Measurements from ENCODE around the gene PLSCR2. TPM values are rescaled to one million over a fixed set of nuclear protein-coding genes. Genes with fewer than 3 reads are reported as not detected.

PLSCR2 gene
- total and polyA plus RNA-seq, 2 of the 8 experiments (the other 6 are each of a cell fraction or from before 2014, with no cell fraction given) = not detected

DNA sequence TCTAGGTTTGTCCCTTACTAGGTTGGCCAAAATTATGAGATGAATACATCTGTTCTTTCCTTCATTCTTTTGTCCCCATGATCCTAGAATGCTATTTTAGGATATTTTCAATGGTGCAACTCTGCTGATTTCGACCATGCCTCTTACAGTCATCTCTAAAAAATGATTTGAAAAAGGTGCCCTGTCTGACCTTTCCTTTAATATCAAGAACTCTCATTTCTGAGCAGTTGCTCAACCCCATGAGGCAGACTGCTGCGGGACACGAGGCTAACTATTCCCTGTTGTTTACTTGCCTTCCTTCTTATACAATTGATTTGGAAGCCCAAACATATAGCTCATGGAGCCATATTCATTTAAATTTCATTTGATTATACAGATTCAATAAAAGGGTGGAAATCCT lies 14.6 kb downstream of the PLSCR2 start:
- H3K9ac ChIP-seq (replicated peaks in 1 of 4; ENCODE audit: extremely low read depth in 1 of 4, low read depth in 3 of 4, low read length in 3 of 4) = no peak overlapping the region
- no peak overlapping the region for H3K56ac ChIP-seq (replicated peaks; ENCODE audit: insufficient read length, low read depth, low read length)
- POLR2A ChIA-PET (ENCODE audit: partially characterized antibody) = no interaction called here
- H4K20me1 ChIP-seq (replicated peaks in 1 of 2; ENCODE audit: control insufficient read depth in 1 of 2, insufficient read depth in 2 of 2, low read length in 2 of 2) = no peaks in the 10 kb centered on the region
- no peak overlapping the region for H2BK5ac ChIP-seq (ENCODE audit: low read depth, low read length)
- H3K9me3 ChIP-seq (ENCODE audit: insufficient read depth in 2 of 2, low read depth in 1 of 2, low read length in 1 of 2) = no peaks in the 10 kb centered on the region
- no peak overlapping the region for H3K23ac ChIP-seq (ENCODE audit: insufficient read length)
- H2BK12ac ChIP-seq (ENCODE audit: low read depth, low read length) = no peak overlapping the region
- H2BK15ac ChIP-seq (ENCODE audit: low read length) = no peak overlapping the region
- no peaks in the 10 kb centered on the region for H3K23me2 ChIP-seq (ENCODE audit: low read depth, low read length)
- no peak for FAIRE-seq
- DNase-seq (ENCODE audit: low read depth in 1 of 2, low spot score in 2 of 2) = no peak
- no peak overlapping the region for H3K18ac ChIP-seq (ENCODE audit: extremely low read depth, low read length)
- H3K27ac ChIP-seq (ENCODE audit: low read depth, low read length) = no peak overlapping the region
- no peak overlapping the region for H2AK5ac ChIP-seq (ENCODE audit: low read depth, low read length)
- no peak overlapping the region for H2AFZ ChIP-seq (ENCODE audit: low read length)
- H4K8ac ChIP-seq (ENCODE audit: extremely low read depth, insufficient read depth, low read length) = no peak overlapping the region
- no peaks in the 10 kb centered on the region for H3K79me2 ChIP-seq (ENCODE audit: control insufficient read depth in 1 of 2, insufficient read depth in 2 of 2, low read length in 2 of 2)
- H3K14ac ChIP-seq (ENCODE audit: insufficient read length) = no peak overlapping the region
- H3K4me3 ChIP-seq (ENCODE audit: extremely low read depth in 1 of 4, insufficient read depth in 2 of 4, low read depth in 3 of 4, low read length in 4 of 4) = no peak overlapping the region
- H3K4me1 ChIP-seq (replicated peaks in 1 of 4; ENCODE audit: control insufficient read depth in 3 of 4, insufficient read depth in 4 of 4, low read length in 3 of 4) = no peaks in the 10 kb centered on the region
- CTCF ChIA-PET (ENCODE audit: partially characterized antibody) = no interaction called here
- H3K4ac ChIP-seq (replicated peaks; ENCODE audit: insufficient read length, low read depth, low read length) = no peak overlapping the region
- H3K27me3 ChIP-seq (replicated peaks in 1 of 4; ENCODE audit: control insufficient read depth in 3 of 4, extremely low read depth in 1 of 4, insufficient read depth in 3 of 4, low read length in 3 of 4) = peaks cover 0 to 1% (median 0%) of the 10 kb centered on the region in 4 experiments; a peak in 1 of 7 replicates
- H3K36me3 ChIP-seq (ENCODE audit: control insufficient read depth in 2 of 4, insufficient read depth in 4 of 4, low read length in 3 of 4) = no peaks in the 10 kb centered on the region
- no peaks in the 10 kb centered on the region for H3K79me1 ChIP-seq (ENCODE audit: low read depth, low read length)
- 89% methylated on average over 3 of the region's 3 CpGs; no CpG with 5 or more reads in 1 of the 2 experiments for WGBS, 2 experiments (ENCODE audit: extremely low coverage in 1 of 2, insufficient coverage in 1 of 2, insufficient read length in 1 of 2, insufficient replicate concordance in 2 of 2, low coverage in 1 of 2, low lambda C conversion rate in 2 of 2, missing lambda C conversion rate in 1 of 2)
- no peak overlapping the region for H4K5ac ChIP-seq (ENCODE audit: insufficient read length, low read depth, low read length)
- no peak overlapping the region for H2BK120ac ChIP-seq (replicated peaks; ENCODE audit: low read depth, low read length)
- no peak overlapping the region for H4K91ac ChIP-seq (replicated peaks; ENCODE audit: insufficient read length, low read length)
- no peak overlapping the region for H2BK20ac ChIP-seq (ENCODE audit: low read length)
- TF ChIP-seq PHF8 (conservative IDR thresholded peaks at IDR 0.05; ENCODE audit: low read depth, low read length) (no peak), POLR2AphosphoS5 (IDR thresholded peaks at IDR 0.05; ENCODE audit: low read depth, low read length) (no peak), JUN (IDR thresholded peaks at IDR 0.05; ENCODE audit: low read depth, low read length) (no peak), RFX5 (IDR thresholded peaks at IDR 0.05; ENCODE audit: borderline replicate concordance, low read depth, low read length) (no peak), CREB1 (IDR thresholded peaks at IDR 0.05) (no peak), KDM1A (IDR thresholded peaks at IDR 0.05; ENCODE audit: borderline replicate concordance, low read length) (no peak)
- TF ChIP-seq, protein P1, sequence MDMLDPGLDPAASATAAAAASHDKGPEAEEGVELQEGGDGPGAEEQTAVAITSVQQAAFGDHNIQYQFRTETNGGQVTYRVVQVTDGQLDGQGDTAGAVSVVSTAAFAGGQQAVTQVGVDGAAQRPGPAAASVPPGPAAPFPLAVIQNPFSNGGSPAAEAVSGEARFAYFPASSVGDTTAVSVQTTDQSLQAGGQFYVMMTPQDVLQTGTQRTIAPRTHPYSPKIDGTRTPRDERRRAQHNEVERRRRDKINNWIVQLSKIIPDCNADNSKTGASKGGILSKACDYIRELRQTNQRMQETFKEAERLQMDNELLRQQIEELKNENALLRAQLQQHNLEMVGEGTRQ (IDR thresholded peaks at IDR 0.05; ENCODE audit: low read length) = no peak
- H3K4me2 ChIP-seq (ENCODE audit: insufficient read depth in 1 of 2, low read depth in 2 of 2, low read length in 2 of 2) = no peak overlapping the region
